Measurements from ENCODE around the gene GNG7.

GRCh38 chr19:2679439-2679838 is 23.1 kb downstream of the GNG7 start:
- TF ChIP-seq CTCF (conservative IDR thresholded peaks at IDR 0.05 in 1 of 2, IDR thresholded peaks at IDR 0.05 in 1 of 2; ENCODE audit: extremely low read depth in 1 of 2, insufficient read depth in 1 of 2, low read depth in 1 of 2, low read length in 2 of 2): no peak
- TF ChIP-seq EZH2 (IDR thresholded peaks at IDR 0.05; ENCODE audit: borderline replicate concordance, low read length): no peak

Data from mammary epithelial cell (primary cell).